Activated B cell treated with CpG ODN at 0.5 μM for 24 hours (primary cell): ENCODE measurements around the gene SREBF1. TPM values are rescaled to one million over a fixed set of nuclear protein-coding genes. Genes with fewer than 3 reads are reported as not detected.

ENCODE experiments used
- ATAC-seq: fragments of 200-7000 bp; cut with Tn5 transposase; one replicate; pipeline ENCODE4 v1.10.0; 2021; ENCODE audit warnings: low read depth, mild to moderate bottlenecking, moderate library complexity
- CTCF ChIA-PET: fragments of 350-600 bp; sonication (Branson Sonifier 250); formaldehyde crosslinking; loops from one replicate; lab custom pipeline; 2021; ENCODE audit warnings: antibody characterized with exemption; lab: Charles Lee
- POLR2A ChIA-PET: fragments of 350-600 bp; sonication (Branson Sonifier 250); formaldehyde crosslinking; loops from one replicate; lab custom pipeline; 2021; ENCODE audit warnings: antibody characterized with exemption; lab: Charles Lee
- DNase-seq: peaks from one replicate; pipeline ENCODE4 v3.0.0; 2022
- H3K27ac Mint-ChIP-seq: one replicate; pipeline ENCODE4 v1.8.0; 2020; ENCODE audit warnings: mixed read lengths
- H3K27me3 Mint-ChIP-seq: one replicate; pipeline ENCODE4 v1.8.0; 2021; ENCODE audit warnings: mixed read lengths
- H3K36me3 Mint-ChIP-seq: one replicate; pipeline ENCODE4 v1.8.0; 2021; ENCODE audit warnings: low read depth, mixed read lengths
- H3K4me1 Mint-ChIP-seq: one replicate; pipeline ENCODE4 v1.8.0; 2021; ENCODE audit warnings: mixed read lengths
- H3K4me3 Mint-ChIP-seq: one replicate; pipeline ENCODE4 v1.8.0; 2020; ENCODE audit warnings: mild to moderate bottlenecking, mixed read lengths
- H3K9me3 Mint-ChIP-seq: one replicate; pipeline ENCODE4 v1.8.0; 2020; ENCODE audit warnings: mixed read lengths
- CTCF ChIP-seq: fragments of 200-600 bp; IDR thresholded peaks from one replicate; pipeline ENCODE4 v1.8.0; 2022; ENCODE audit warnings: antibody characterized with exemption, mild to moderate bottlenecking
- intact Hi-C: fragments of 100-400 bp; cut with micrococcal nuclease; formaldehyde crosslinking; loops from one replicate; pipeline ENCODE4 v1.15.1; 2024
- total RNA-seq: library from RNA; stranded (reverse); gene quantifications from 2 replicates; pipeline ENCODE4 v1.2.3, GENCODE V29; 2022

SREBF1 gene
- total RNA-seq, 1 donor from 2014 or later, result 19.7 TPM

- no peak for TF ChIP-seq CTCF
- H3K27me3 Mint-ChIP-seq, result no peaks in the 10 kb centered on the region
- ATAC-seq (no peak), DNase-seq (no peak)
- POLR2A ChIA-PET, result no interaction called here
- peaks cover 31% of the 10 kb centered on the region for H3K36me3 Mint-ChIP-seq
- H3K4me3 Mint-ChIP-seq, result no peak overlapping the region
- H3K27ac Mint-ChIP-seq, result no peak overlapping the region
- CTCF ChIA-PET, result no interaction called here
- peaks cover 3% of the 10 kb centered on the region for H3K4me1 Mint-ChIP-seq
- no peaks in the 10 kb centered on the region for H3K9me3 Mint-ChIP-seq
- intact Hi-C loops, result no loop called here
Measured at GRCh38 chr17:17798010-17798556, 38.7 kb downstream of the SREBF1 start.

- ChIA-PET CTCF (no interaction called here), POLR2A (no interaction called here)
- Mint-ChIP-seq H3K27ac (no peak overlapping the region), H3K4me3 (no peak overlapping the region), H3K27me3 (no peaks in the 10 kb centered on the region), H3K9me3 (no peaks in the 10 kb centered on the region), H3K36me3 (peaks cover 31% of the 10 kb centered on the region), H3K4me1 (peaks cover 10% of the 10 kb centered on the region)
- no peak for DNase-seq
- no peak for ATAC-seq
- TF ChIP-seq CTCF, result no peak
- intact Hi-C loops, result no loop called here
Measured at GRCh38 chr17:17797119-17797809, 39.5 kb downstream of the SREBF1 start.

- Mint-ChIP-seq H3K4me1 (peaks cover 16% of the 10 kb centered on the region), H3K4me3 (no peak overlapping the region), H3K27me3 (no peaks in the 10 kb centered on the region), H3K27ac (no peak overlapping the region), H3K36me3 (peaks cover 31% of the 10 kb centered on the region), H3K9me3 (no peaks in the 10 kb centered on the region)
- ATAC-seq, result no peak
- ChIA-PET CTCF (no interaction called here), POLR2A (no interaction called here)
- intact Hi-C loops, result no loop called here
- no peak for DNase-seq
- TF ChIP-seq CTCF, result no peak
Measured at GRCh38 chr17:17796787-17797061, 40.1 kb downstream of the SREBF1 start.

DNA sequence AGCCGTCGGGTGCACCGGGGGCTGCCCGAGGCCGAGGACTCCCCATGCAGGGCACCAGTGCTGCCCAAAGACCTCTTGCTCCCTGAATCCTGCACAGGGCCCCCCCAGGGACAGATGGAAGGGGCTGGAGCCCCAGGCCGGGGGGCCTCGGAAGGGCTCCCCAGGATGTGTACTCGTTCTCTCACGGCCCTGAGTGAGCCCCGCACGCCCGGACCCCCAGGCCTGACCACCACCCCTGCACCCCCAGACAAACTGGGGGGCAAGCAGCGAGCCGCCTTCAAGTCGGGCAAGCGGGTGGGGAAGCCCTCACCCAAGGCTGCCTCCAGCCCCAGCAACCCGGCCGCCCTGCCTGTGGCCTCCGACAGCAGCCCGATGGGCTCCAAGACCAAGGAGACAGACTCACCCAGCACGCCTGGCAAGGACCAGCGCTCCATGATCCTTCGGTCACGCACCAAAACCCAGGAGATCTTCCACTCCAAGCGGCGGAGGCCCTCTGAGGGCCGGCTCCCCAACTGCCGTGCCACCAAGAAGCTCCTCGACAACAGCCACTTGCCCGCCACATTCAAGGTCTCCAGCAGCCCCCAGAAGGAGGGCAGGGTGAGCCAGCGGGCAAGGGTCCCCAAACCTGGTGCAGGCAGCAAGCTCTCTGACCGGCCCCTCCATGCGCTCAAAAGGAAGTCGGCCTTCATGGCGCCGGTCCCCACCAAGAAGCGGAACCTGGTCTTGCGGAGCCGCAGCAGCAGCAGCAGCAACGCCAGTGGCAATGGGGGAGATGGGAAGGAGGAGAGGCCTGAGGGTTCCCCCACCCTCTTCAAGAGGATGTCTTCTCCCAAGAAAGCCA, 40.6 kb downstream of the SREBF1 start:
- no peak for ATAC-seq
- Mint-ChIP-seq H3K36me3 (peaks cover 31% of the 10 kb centered on the region), H3K27me3 (no peaks in the 10 kb centered on the region), H3K27ac (no peak overlapping the region), H3K4me1 (peaks cover 19% of the 10 kb centered on the region), H3K4me3 (no peak overlapping the region), H3K9me3 (no peaks in the 10 kb centered on the region)
- no peak for DNase-seq
- no peak for TF ChIP-seq CTCF
- intact Hi-C loops, result no loop called here
- ChIA-PET POLR2A (no interaction called here), CTCF (no interaction called here)

GRCh38 chr17:17795296-17795695, 41.5 kb downstream of the SREBF1 start:
- CTCF ChIA-PET, result no interaction called here
- Mint-ChIP-seq H3K4me1 (peaks cover 19% of the 10 kb centered on the region), H3K36me3 (peaks cover 31% of the 10 kb centered on the region), H3K27ac (no peak overlapping the region), H3K9me3 (no peaks in the 10 kb centered on the region), H3K4me3 (no peak overlapping the region), H3K27me3 (no peaks in the 10 kb centered on the region)
- DNase-seq, result no peak
- intact Hi-C loops, result no loop called here
- no peak for TF ChIP-seq CTCF
- no peak for ATAC-seq
- POLR2A ChIA-PET, result no interaction called here
